GM12878 (cell line): ENCODE results near the gene CSNK1A1. TPM values are rescaled to one million over a fixed set of nuclear protein-coding genes. Genes with fewer than 3 reads are reported as not detected.

Experiments used
- ELK1 ChIP-seq: IDR thresholded peaks from 2 replicates; pipeline ENCODE4 v1.6.1; 2012; ENCODE audit warnings: low read depth, low read length, improper control_type of control experiment
- FOS ChIP-seq: IDR thresholded peaks from 3 replicates; pipeline ENCODE4 v1.6.1; 2011; ENCODE audit warnings: borderline replicate concordance; ENCODE audit not compliant: insufficient read length; ENCODE audit errors: extremely low read depth
- FOXM1 ChIP-seq: IDR thresholded peaks from 2 replicates; pipeline ENCODE4 v1.6.1; 2012; ENCODE audit warnings: low read depth, mild to moderate bottlenecking, inconsistent platforms, low read length, moderate library complexity
- GABPA ChIP-seq: IDR thresholded peaks from 2 replicates; pipeline ENCODE4 v1.6.1; 2014; ENCODE audit warnings: antibody characterized with exemption, low read depth, mild to moderate bottlenecking, inconsistent platforms
- HDGF ChIP-seq: fragments of 450-650 bp; IDR thresholded peaks from 2 replicates; pipeline ENCODE4 v1.6.1; 2016; ENCODE audit warnings: antibody characterized with exemption
- IKZF1 ChIP-seq: fragments of 450-650 bp; conservative IDR thresholded peaks from 2 replicates; pipeline ENCODE4 v1.6.1; 2017; ENCODE audit warnings: antibody characterized with exemption, mild to moderate bottlenecking
- KAT2A ChIP-seq: conservative IDR thresholded peaks from 2 replicates; pipeline ENCODE4 v1.6.1; 2011; ENCODE audit warnings: low read depth, low read length; ENCODE audit not compliant: control insufficient read depth
- KDM1A ChIP-seq: fragments of 200-600 bp; sonication (generic); IDR thresholded peaks from 2 replicates; pipeline ENCODE4 v1.6.1; 2016; ENCODE audit warnings: borderline replicate concordance
- LARP7 ChIP-seq: fragments of 450-650 bp; IDR thresholded peaks from 2 replicates; pipeline ENCODE4 v1.6.1; 2017; ENCODE audit warnings: mild to moderate bottlenecking
- MEF2A ChIP-seq: IDR thresholded peaks from 2 replicates; pipeline ENCODE4 v1.6.1; 2011; ENCODE audit warnings: low read depth, mild to moderate bottlenecking, low read length, moderate library complexity; ENCODE audit not compliant: insufficient read depth
- MEF2B ChIP-seq: fragments of 450-650 bp; IDR thresholded peaks from 2 replicates; pipeline ENCODE4 v1.6.1; 2018; ENCODE audit warnings: mild to moderate bottlenecking, moderate library complexity; ENCODE audit not compliant: partially characterized antibody, poor library complexity, severe bottlenecking
- MTA3 ChIP-seq: IDR thresholded peaks from 2 replicates; pipeline ENCODE4 v1.6.1; 2012; ENCODE audit warnings: low read length, inconsistent platforms, borderline replicate concordance
- MYC ChIP-seq: IDR thresholded peaks from 2 replicates; pipeline ENCODE4 v1.6.1; 2011; ENCODE audit warnings: mild to moderate bottlenecking, low read length, moderate library complexity, inconsistent platforms; ENCODE audit not compliant: insufficient read depth, insufficient replicate concordance, insufficient read length, severe bottlenecking
- NFIC ChIP-seq: IDR thresholded peaks from 2 replicates; pipeline ENCODE4 v1.6.1; 2012; ENCODE audit warnings: low read depth, mild to moderate bottlenecking, inconsistent platforms, low read length, moderate library complexity
- NFXL1 ChIP-seq: fragments of 450-650 bp; IDR thresholded peaks from 2 replicates; pipeline ENCODE4 v1.6.1; 2017; ENCODE audit warnings: antibody characterized with exemption, mild to moderate bottlenecking, borderline replicate concordance
- NR2F1 ChIP-seq: fragments of 450-650 bp; conservative IDR thresholded peaks from 2 replicates; pipeline ENCODE4 v1.6.1; 2017; ENCODE audit warnings: mild to moderate bottlenecking
- PAX8 ChIP-seq: fragments of 450-650 bp; IDR thresholded peaks from 2 replicates; pipeline ENCODE4 v1.6.1; 2017; ENCODE audit warnings: mild to moderate bottlenecking, moderate library complexity
- PBX3 ChIP-seq: IDR thresholded peaks from 2 replicates; pipeline ENCODE4 v1.6.1; 2011; ENCODE audit warnings: mild to moderate bottlenecking, low read depth, low read length, moderate library complexity; ENCODE audit not compliant: insufficient replicate concordance
- RAD51 ChIP-seq: fragments of 450-650 bp; IDR thresholded peaks from 2 replicates; pipeline ENCODE4 v1.6.1; 2016; ENCODE audit warnings: moderate library complexity, mild to moderate bottlenecking, inconsistent platforms
- SP1 ChIP-seq: IDR thresholded peaks from one replicate; pipeline ENCODE4 v1.6.1; 2011; ENCODE audit warnings: low read depth, low read length
- SRF ChIP-seq, 2 experiments: IDR thresholded peaks; 2 replicates each; pipeline ENCODE4 v1.6.1; 2011; ENCODE audit warnings: low read depth in 2 of 2, low read length in 2 of 2, mild to moderate bottlenecking in 1 of 2, moderate library complexity in 1 of 2
- SUPT20H ChIP-seq: IDR thresholded peaks from 2 replicates; pipeline ENCODE4 v1.6.1; 2011; ENCODE audit warnings: low read depth, mild to moderate bottlenecking, low read length, moderate library complexity, borderline replicate concordance; ENCODE audit not compliant: control insufficient read depth
- TBL1XR1 ChIP-seq: IDR thresholded peaks from 2 replicates; pipeline ENCODE4 v1.6.1; 2012; ENCODE audit warnings: low read depth, low read length, improper control_type of control experiment
- USF2 ChIP-seq: IDR thresholded peaks from 2 replicates; pipeline ENCODE4 v1.6.1; 2011; ENCODE audit warnings: low read depth, low read length, improper control_type of control experiment, borderline replicate concordance
- ZSCAN29 ChIP-seq: fragments of 450-650 bp; IDR thresholded peaks from 2 replicates; pipeline ENCODE4 v1.6.1; 2017; ENCODE audit warnings: mild to moderate bottlenecking, moderate library complexity
- polyA plus RNA-seq, 11 experiments: library from polyadenylated mRNA; depleted of rRNA in 4 of 11; unstranded in 6 of 11; stranded (reverse) in 5 of 11; fragments of >200 nt; fragmentation: Nextera tagmentation in 4 of 11; fragmentation: Illumina TruSeq in 1 of 11; extraction: Ambion mirVana in 4 of 11; extraction: Trizol in 1 of 11; gene quantifications; 1 replicate in 1 of 11; 2 replicates in 10 of 11; pipeline versions ENCODE4 v1.2.1 to v1.2.3, GENCODE V29; 2011 to 2016; ENCODE audit warnings: inconsistent platforms in 2 of 11, missing spikeins in 2 of 11, low read depth in 1 of 11
- total RNA-seq, 4 experiments: library from RNA; depleted of rRNA in 3 of 4; stranded (reverse); fragments of >200 nt in 3 of 4; fragmentation: Illumina TruSeq in 1 of 4; extraction: Trizol in 1 of 4; gene quantifications; 2 replicates each; pipeline versions ENCODE4 v1.2.1 to v1.2.3, GENCODE V29; 2013 to 2021

CSNK1A1 gene
- total and polyA plus RNA-seq, 10 of the 15 experiments (the other 5 are each of a cell fraction or from before 2014, with no cell fraction given) = 53.3 to 155 (median 133) TPM

GRCh38 chr5:149551227-149552037 is at the start of gene CSNK1A1 (continued):
- TF ChIP-seq KDM1A = no peak
- peak; percentile 24; the same call in 1 of the 2 replicates for TF ChIP-seq TBL1XR1
- peak; percentile 98 for TF ChIP-seq ELK1
- peak; percentile 98 for TF ChIP-seq NR2F1
- TF ChIP-seq RAD51 = no peak
- TF ChIP-seq FOXM1 = no peak
- TF ChIP-seq KAT2A = no peak
- TF ChIP-seq IKZF1 = peak; percentile 98
- 0 out of 2 replicates have a peak, but pooled peaks have one; percentile 13 for TF ChIP-seq ZSCAN29
- no peak for TF ChIP-seq SUPT20H
- TF ChIP-seq GABPA = peak; percentile 88
- TF ChIP-seq MEF2A = no peak
- no peak for TF ChIP-seq MTA3
- no peak for TF ChIP-seq NFXL1
- no peak for TF ChIP-seq NFIC
- TF ChIP-seq SRF (IDR thresholded peaks at IDR 0.05; ENCODE audit: low read depth in 2 of 2, low read length in 2 of 2) = no peak
- TF ChIP-seq PAX8 = no peak
- peak; percentile 50; the same call in 1 of the 2 replicates for TF ChIP-seq LARP7
- no peak for TF ChIP-seq MEF2B
- TF ChIP-seq PBX3 = peak; percentile 73
- TF ChIP-seq FOS = no peak
- TF ChIP-seq MYC = no peak
- TF ChIP-seq HDGF = peak; percentile 69; the same call in 1 of the 2 replicates
- TF ChIP-seq SP1 = peak; percentile 43
- no peak for TF ChIP-seq USF2
